HCT116 (cell line): Measurements from ENCODE around the gene CYP4F8.

Experiments used
- CTCF ChIP-seq, 3 experiments: fragments of 200-600 bp in 1 of 3; sonication (generic) in 1 of 3; IDR thresholded peaks in 2 of 3; conservative IDR thresholded peaks in 1 of 3; 2 replicates each; pipeline ENCODE4 v1.5.1; 2012 to 2017; ENCODE audit warnings: low read depth in 2 of 3, low read length in 2 of 3, antibody characterized with exemption in 1 of 3, borderline replicate concordance in 1 of 3, control low read depth in 1 of 3, mild to moderate bottlenecking in 1 of 3, mixed read lengths in 1 of 3, mixed run types in 1 of 3, moderate library complexity in 1 of 3; ENCODE audit not compliant: insufficient read depth in 1 of 3
- ELF1 ChIP-seq: IDR thresholded peaks from 2 replicates; pipeline ENCODE4 v1.6.1; 2012; ENCODE audit warnings: low read depth, borderline replicate concordance
- EZH2 ChIP-seq: fragments of 200-600 bp; sonication (generic); IDR thresholded peaks from 2 replicates; pipeline ENCODE4 v1.6.1; 2017; ENCODE audit warnings: antibody characterized with exemption, mixed run types
- POLR2A ChIP-seq: IDR thresholded peaks from 2 replicates; pipeline ENCODE4 v1.7.0; 2011; ENCODE audit warnings: borderline replicate concordance; ENCODE audit not compliant: insufficient read depth, insufficient read length; ENCODE audit errors: extremely low read depth
- POLR2AphosphoS5 ChIP-seq: IDR thresholded peaks from 2 replicates; pipeline ENCODE4 v1.6.1; 2011; ENCODE audit warnings: mild to moderate bottlenecking, low read depth, low read length, moderate library complexity
- SP1 ChIP-seq: IDR thresholded peaks from 2 replicates; pipeline ENCODE4 v1.6.1; 2012; ENCODE audit warnings: low read depth

- no peak for TF ChIP-seq CTCF (IDR thresholded peaks at IDR 0.05 in 2 of 3, conservative IDR thresholded peaks at IDR 0.05 in 1 of 3; ENCODE audit: borderline replicate concordance in 1 of 3, insufficient read depth in 1 of 3, low read depth in 2 of 3, low read length in 2 of 3)
- no peak for TF ChIP-seq EZH2
- TF ChIP-seq POLR2A, result no peak
- TF ChIP-seq ELF1, result no peak
- TF ChIP-seq POLR2AphosphoS5, result no peak
- no peak for TF ChIP-seq SP1
Observed at GRCh38 chr19:15584095-15584494, 30.9 kb upstream of the CYP4F8 start.
